ENCODE results near the gene ZNF611.

Gene ZNF611

GRCh38 chr19:52670046-52670445 lies 64.8 kb downstream of the ZNF611 start:
- H3K27me3 ChIP-seq, result no peaks in the 10 kb centered on the region
- no peaks in the 10 kb centered on the region for H3K9me3 ChIP-seq
- peaks cover 0 to 8% (median 0%) of the 10 kb centered on the region in 3 donors for H3K36me3 ChIP-seq
- no peak overlapping the region for H3K4me3 ChIP-seq
- peaks cover 0 to 5% (median 0%) of the 10 kb centered on the region in 4 donors for H3K4me1 ChIP-seq
- DNase-seq, result no peak
- no peak overlapping the region for H3K27ac ChIP-seq
- TF ChIP-seq, protein P1, sequence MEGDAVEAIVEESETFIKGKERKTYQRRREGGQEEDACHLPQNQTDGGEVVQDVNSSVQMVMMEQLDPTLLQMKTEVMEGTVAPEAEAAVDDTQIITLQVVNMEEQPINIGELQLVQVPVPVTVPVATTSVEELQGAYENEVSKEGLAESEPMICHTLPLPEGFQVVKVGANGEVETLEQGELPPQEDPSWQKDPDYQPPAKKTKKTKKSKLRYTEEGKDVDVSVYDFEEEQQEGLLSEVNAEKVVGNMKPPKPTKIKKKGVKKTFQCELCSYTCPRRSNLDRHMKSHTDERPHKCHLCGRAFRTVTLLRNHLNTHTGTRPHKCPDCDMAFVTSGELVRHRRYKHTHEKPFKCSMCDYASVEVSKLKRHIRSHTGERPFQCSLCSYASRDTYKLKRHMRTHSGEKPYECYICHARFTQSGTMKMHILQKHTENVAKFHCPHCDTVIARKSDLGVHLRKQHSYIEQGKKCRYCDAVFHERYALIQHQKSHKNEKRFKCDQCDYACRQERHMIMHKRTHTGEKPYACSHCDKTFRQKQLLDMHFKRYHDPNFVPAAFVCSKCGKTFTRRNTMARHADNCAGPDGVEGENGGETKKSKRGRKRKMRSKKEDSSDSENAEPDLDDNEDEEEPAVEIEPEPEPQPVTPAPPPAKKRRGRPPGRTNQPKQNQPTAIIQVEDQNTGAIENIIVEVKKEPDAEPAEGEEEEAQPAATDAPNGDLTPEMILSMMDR (IDR thresholded peaks at IDR 0.05), result no peak
- intact Hi-C loops (cut with DNase I; ENCODE audit: low total_unique reads), result no loop called here

GRCh38 chr19:52669586-52669985 lies 65.3 kb downstream of the ZNF611 start:
- no peak for DNase-seq
- Histone ChIP-seq H3K4me3 (no peak overlapping the region), H3K36me3 (peaks cover 0 to 8% (median 0%) of the 10 kb centered on the region in 3 donors), H3K9me3 (no peaks in the 10 kb centered on the region), H3K4me1 (peaks cover 0 to 5% (median 0%) of the 10 kb centered on the region in 4 donors), H3K27me3 (no peaks in the 10 kb centered on the region), H3K27ac (no peak overlapping the region)
- TF ChIP-seq, protein P1 (IDR thresholded peaks at IDR 0.05), result no peak
- intact Hi-C loops (cut with DNase I; ENCODE audit: low total_unique reads), result no loop called here

GRCh38 chr19:52667972-52668371 lies 66.9 kb downstream of the ZNF611 start:
- peaks cover 0 to 2% (median 0%) of the 10 kb centered on the region in 4 donors for H3K4me1 ChIP-seq
- H3K9me3 ChIP-seq, result no peaks in the 10 kb centered on the region
- intact Hi-C loops (cut with DNase I; ENCODE audit: low total_unique reads), result no loop called here
- H3K27me3 ChIP-seq, result no peaks in the 10 kb centered on the region
- H3K36me3 ChIP-seq, result peaks cover 0 to 8% (median 0%) of the 10 kb centered on the region in 3 donors
- no peak overlapping the region for H3K27ac ChIP-seq
- TF ChIP-seq, protein P1 (IDR thresholded peaks at IDR 0.05), result no peak
- no peak for DNase-seq
- H3K4me3 ChIP-seq, result no peak overlapping the region

- Histone ChIP-seq H3K27me3 (no peaks in the 10 kb centered on the region), H3K27ac (no peak overlapping the region), H3K4me3 (no peak overlapping the region), H3K4me1 (no peaks in the 10 kb centered on the region), H3K36me3 (peaks cover 0 to 15% (median 14%) of the 10 kb centered on the region in 3 donors), H3K9me3 (no peaks in the 10 kb centered on the region)
- TF ChIP-seq, protein P1 (IDR thresholded peaks at IDR 0.05), result no peak
- no peak for DNase-seq
- intact Hi-C loops (cut with DNase I; ENCODE audit: low total_unique reads), result no loop called here
Observed at GRCh38 chr19:52666506-52666905, 68.3 kb downstream of the ZNF611 start.

- TF ChIP-seq, protein P1 (IDR thresholded peaks at IDR 0.05), result no peak
- Histone ChIP-seq H3K4me3 (no peak overlapping the region), H3K9me3 (no peaks in the 10 kb centered on the region), H3K27me3 (no peaks in the 10 kb centered on the region), H3K27ac (no peak overlapping the region), H3K4me1 (no peaks in the 10 kb centered on the region), H3K36me3 (peaks cover 0 to 24% (median 21%) of the 10 kb centered on the region in 3 donors)
- intact Hi-C loops (cut with DNase I; ENCODE audit: low total_unique reads), result no loop called here
- DNase-seq, result no peak
Observed at GRCh38 chr19:52665529-52665928, 69.3 kb downstream of the ZNF611 start.

- TF ChIP-seq, protein P1 (IDR thresholded peaks at IDR 0.05), result no peak
- DNase-seq, result no peak
- H3K27ac ChIP-seq, result no peak overlapping the region
Observed at GRCh38 chr19:52665027-52665426, 69.8 kb downstream of the ZNF611 start.

More at GRCh38 chr19:52665027-52665426, 69.8 kb downstream of the ZNF611 start:
- Histone ChIP-seq H3K27me3 (no peaks in the 10 kb centered on the region), H3K4me1 (no peaks in the 10 kb centered on the region), H3K9me3 (no peaks in the 10 kb centered on the region), H3K36me3 (peaks cover 5 to 29% (median 21%) of the 10 kb centered on the region in 3 donors), H3K4me3 (no peak overlapping the region)
- intact Hi-C loops (cut with DNase I; ENCODE audit: low total_unique reads), result no loop called here

All from tibial artery (tissue), 4 donors.